HEK293 (cell line): ENCODE measurements around the gene WWOX.

ENCODE experiments used
- CTCF ChIA-PET: fragments of 350-600 bp; formaldehyde crosslinking; extraction: SDS; loops from one replicate; lab custom pipeline; 2021; ENCODE audit warnings: antibody characterized with exemption; lab: Yijun Ruan, JAX
- POLR2A ChIA-PET: fragments of 300-600 bp; formaldehyde crosslinking; extraction: SDS; loops from one replicate; lab custom pipeline; 2020; ENCODE audit warnings: antibody characterized with exemption, inconsistent platforms; lab: Yijun Ruan, JAX
- H3K27ac ChIP-seq: fragments of 200-500 bp; sonication (Bioruptor generic); 2 replicates; pipeline ENCODE4 v1.5.1; 2014; ENCODE audit warnings: low read depth, low read length, control low read depth, inconsistent platforms; ENCODE audit errors: extremely low read depth
- H3K36me3 ChIP-seq, 2 experiments: fragments of 200-500 bp in 1 of 2; sonication (Bioruptor generic) in 1 of 2; 1 replicate in 1 of 2; 2 replicates in 1 of 2; pipeline ENCODE4 v1.5.1; 2014 to 2017; ENCODE audit warnings: inconsistent platforms in 2 of 2, low read length in 2 of 2; ENCODE audit not compliant: control insufficient read depth in 2 of 2, insufficient read depth in 1 of 2
- H3K4me1 ChIP-seq: fragments of 200-500 bp; sonication (Bioruptor generic); 2 replicates; pipeline ENCODE4 v1.5.1; 2014; ENCODE audit warnings: mild to moderate bottlenecking, low read length, inconsistent platforms; ENCODE audit not compliant: control insufficient read depth, insufficient read depth
- H3K4me3 ChIP-seq: 2 replicates; pipeline ENCODE4 v1.5.1; 2011; ENCODE audit warnings: low read depth, mild to moderate bottlenecking, control low read depth, low read length, moderate library complexity
- H3K9me3 ChIP-seq: fragments of 200-500 bp; sonication (Bioruptor generic); 2 replicates; pipeline ENCODE4 v1.5.1; 2014; ENCODE audit warnings: low read depth, low read length, inconsistent platforms; ENCODE audit not compliant: control insufficient read depth, insufficient read depth
- ATF2 ChIP-seq: fragments of 450-650 bp; formaldehyde crosslinking; IDR thresholded peaks from 2 replicates; pipeline ENCODE4 v1.5.1; 2016; ENCODE audit warnings: missing biosample characterization, missing genetic modification characterization, low read depth
- EGR2 ChIP-seq: fragments of 450-650 bp; formaldehyde crosslinking; IDR thresholded peaks from 2 replicates; pipeline ENCODE4 v1.5.1; 2016; ENCODE audit warnings: low read depth, missing biosample characterization, missing genetic modification characterization
- HIC1 ChIP-seq: fragments of 450-650 bp; formaldehyde crosslinking; IDR thresholded peaks from 2 replicates; pipeline ENCODE4 v1.5.1; 2016; ENCODE audit warnings: missing biosample characterization, missing genetic modification characterization
- KLF16 ChIP-seq: fragments of 450-650 bp; formaldehyde crosslinking; IDR thresholded peaks from 2 replicates; pipeline ENCODE4 v1.5.1; 2017; ENCODE audit warnings: missing biosample characterization, missing genetic modification characterization
- OSR2 ChIP-seq: fragments of 450-650 bp; formaldehyde crosslinking; IDR thresholded peaks from 2 replicates; pipeline ENCODE4 v1.5.1; 2016; ENCODE audit warnings: missing biosample characterization, missing genetic modification characterization
- PATZ1 ChIP-seq: fragments of 450-650 bp; formaldehyde crosslinking; IDR thresholded peaks from 2 replicates; pipeline ENCODE4 v1.5.1; 2016; ENCODE audit warnings: missing biosample characterization, missing genetic modification characterization
- RBAK ChIP-seq: fragments of 450-650 bp; formaldehyde crosslinking; IDR thresholded peaks from 2 replicates; pipeline ENCODE4 v1.5.1; 2016; ENCODE audit warnings: missing biosample characterization, missing genetic modification characterization
- TRIM28 ChIP-seq: IDR thresholded peaks from 2 replicates; pipeline ENCODE4 v1.6.1; 2011; ENCODE audit warnings: low read length, control low read depth, borderline replicate concordance
- ZBTB44 ChIP-seq: fragments of 450-650 bp; IDR thresholded peaks from 2 replicates; pipeline ENCODE4 v1.5.1; 2018; ENCODE audit warnings: missing biosample characterization, mild to moderate bottlenecking, missing genetic modification characterization
- ZNF19 ChIP-seq: fragments of 450-650 bp; formaldehyde crosslinking; IDR thresholded peaks from 2 replicates; pipeline ENCODE4; 2016; ENCODE audit warnings: missing biosample characterization, missing genetic modification characterization, low read depth
- ZNF202 ChIP-seq: fragments of 450-650 bp; formaldehyde crosslinking; IDR thresholded peaks from 2 replicates; pipeline ENCODE4 v1.5.1; 2016; ENCODE audit warnings: missing biosample characterization, missing genetic modification characterization, borderline replicate concordance
- ZNF248 ChIP-seq: fragments of 450-650 bp; formaldehyde crosslinking; IDR thresholded peaks from 2 replicates; pipeline ENCODE4 v1.5.1; 2017; ENCODE audit warnings: missing biosample characterization, missing genetic modification characterization
- ZNF274 ChIP-seq, 2 experiments: fragments of 200-500 bp in 1 of 2; fragments of 450-650 bp in 1 of 2; sonication (Bioruptor generic) in 1 of 2; formaldehyde crosslinking in 1 of 2; IDR thresholded peaks; 2 replicates each; pipeline versions ENCODE4 v1.5.1 to v1.6.1; 2014 to 2016; ENCODE audit warnings: borderline replicate concordance in 1 of 2, inconsistent platforms in 1 of 2, low read length in 1 of 2, missing biosample characterization in 1 of 2, missing genetic modification characterization in 1 of 2
- ZNF311 ChIP-seq: fragments of 450-650 bp; formaldehyde crosslinking; IDR thresholded peaks from 2 replicates; pipeline ENCODE4 v1.5.1; 2017; ENCODE audit warnings: missing biosample characterization, missing genetic modification characterization, borderline replicate concordance
- ZNF449 ChIP-seq: fragments of 450-650 bp; formaldehyde crosslinking; IDR thresholded peaks from 2 replicates; pipeline ENCODE4 v1.5.1; 2017; ENCODE audit warnings: missing biosample characterization, mild to moderate bottlenecking, missing genetic modification characterization, moderate library complexity
- ZNF529 ChIP-seq: fragments of 450-650 bp; formaldehyde crosslinking; IDR thresholded peaks from 2 replicates; pipeline ENCODE4 v1.5.1; 2017; ENCODE audit warnings: missing genetic modification characterization, missing biosample characterization; ENCODE audit not compliant: insufficient replicate concordance
- ZNF548 ChIP-seq: fragments of 450-650 bp; formaldehyde crosslinking; IDR thresholded peaks from 2 replicates; pipeline ENCODE4 v1.5.1; 2016; ENCODE audit warnings: missing biosample characterization, missing genetic modification characterization
- ZNF585B ChIP-seq: fragments of 450-650 bp; formaldehyde crosslinking; IDR thresholded peaks from 2 replicates; pipeline ENCODE4 v1.5.1; 2016; ENCODE audit warnings: missing biosample characterization, missing genetic modification characterization
- ZNF610 ChIP-seq: fragments of 450-650 bp; formaldehyde crosslinking; IDR thresholded peaks from 2 replicates; pipeline ENCODE4 v1.5.1; 2016; ENCODE audit warnings: missing biosample characterization, missing genetic modification characterization, borderline replicate concordance
- ZNF621 ChIP-seq: fragments of 450-650 bp; formaldehyde crosslinking; IDR thresholded peaks from 2 replicates; pipeline ENCODE4 v1.5.1; 2017; ENCODE audit warnings: missing biosample characterization, missing genetic modification characterization
- ZNF670 ChIP-seq: fragments of 450-650 bp; formaldehyde crosslinking; IDR thresholded peaks from 2 replicates; pipeline ENCODE4 v1.5.1; 2016; ENCODE audit warnings: missing biosample characterization, missing genetic modification characterization, low read depth
- ZNF701 ChIP-seq: fragments of 450-650 bp; formaldehyde crosslinking; IDR thresholded peaks from 2 replicates; pipeline ENCODE4 v1.5.1; 2016; ENCODE audit warnings: missing biosample characterization, missing genetic modification characterization
- ZSCAN30 ChIP-seq: fragments of 450-650 bp; IDR thresholded peaks from 2 replicates; pipeline ENCODE4 v1.5.1; 2018; ENCODE audit warnings: missing biosample characterization, mild to moderate bottlenecking, missing genetic modification characterization, moderate library complexity

The WWOX gene

GRCh38 chr16:78955206-78955605 is 855.8 kb downstream of the WWOX start (continued):
- TF ChIP-seq PATZ1 (no peak), ZNF529 (tag by site-specific recombination) (no peak), EGR2 (tag by site-specific recombination) (no peak), TRIM28 (no peak)

- CTCF ChIA-PET = no interaction called here
- no peak overlapping the region for H3K27ac ChIP-seq
- H3K9me3 ChIP-seq = no peaks in the 10 kb centered on the region
- no peaks in the 10 kb centered on the region for H3K36me3 ChIP-seq
- POLR2A ChIA-PET = no interaction called here
- TF ChIP-seq ZNF621 (tag by site-specific recombination) (no peak), ZNF274 (IDR thresholded peaks at IDR 0.05; ENCODE audit: low read length) (no peak), ZNF274 (tag by site-specific recombination; IDR thresholded peaks at IDR 0.05; ENCODE audit: borderline replicate concordance) (no peak), ZNF670 (tag by site-specific recombination) (no peak), OSR2 (tag by site-specific recombination) (no peak), ZNF202 (tag by site-specific recombination) (no peak)
- TF ChIP-seq, all 188 proteins: peak for 0
- Histone ChIP-seq H3K4me3 (no peak overlapping the region), H3K4me1 (no peaks in the 10 kb centered on the region)
Observed at GRCh38 chr16:78956859-78957258, 857.4 kb downstream of the WWOX start.

- H3K9me3 ChIP-seq = no peaks in the 10 kb centered on the region
- H3K4me1 ChIP-seq = no peaks in the 10 kb centered on the region
- ChIA-PET CTCF (no interaction called here), POLR2A (no interaction called here)
- no peak overlapping the region for H3K27ac ChIP-seq
- no peaks in the 10 kb centered on the region for H3K36me3 ChIP-seq
- no peak overlapping the region for H3K4me3 ChIP-seq
- TF ChIP-seq HIC1 (tag by site-specific recombination) = no peak
- no peak for TF ChIP-seq ZNF610 (tag by site-specific recombination)
- no peak for TF ChIP-seq ZSCAN30 (tag by site-specific recombination)
- no peak for TF ChIP-seq ZNF274 (IDR thresholded peaks at IDR 0.05; ENCODE audit: low read length)
- no peak for TF ChIP-seq ZNF274 (tag by site-specific recombination; IDR thresholded peaks at IDR 0.05; ENCODE audit: borderline replicate concordance)
- TF ChIP-seq ATF2 (tag by site-specific recombination) = no peak
- TF ChIP-seq ZNF548 (tag by site-specific recombination) = no peak
- TF ChIP-seq ZNF585B = no peak
- TF ChIP-seq RBAK (tag by site-specific recombination) = no peak
- no peak for TF ChIP-seq TRIM28
- TF ChIP-seq ZNF248 (tag by site-specific recombination) = no peak
- no peak for TF ChIP-seq ZNF19 (tag by site-specific recombination)
- TF ChIP-seq ZNF701 = no peak
- TF ChIP-seq ZNF449 (tag by site-specific recombination) = no peak
- TF ChIP-seq ZBTB44 (tag by site-specific recombination) = no peak
- TF ChIP-seq KLF16 (tag by site-specific recombination) = no peak
- TF ChIP-seq ZNF311 (tag by site-specific recombination) = no peak
Observed at GRCh38 chr16:78957317-78958100, 858.1 kb downstream of the WWOX start.
